HG03139 (cell line): ENCODE results near the gene LEPROT.

Experiments used
- ATAC-seq: cut with Tn5 transposase; IDR thresholded peaks from one replicate; pipeline ENCODE4 v1.9.1; 2021; ENCODE audit not compliant: unreplicated experiment

LEPROT gene

GRCh38 chr1:65412256-65412983, 8.0 kb upstream of the LEPROT start:
- no peak for ATAC-seq

- ATAC-seq: no peak
Observed at GRCh38 chr1:65412984-65413375, 7.5 kb upstream of the LEPROT start.

GRCh38 chr1:65414538-65414937, 5.9 kb upstream of the LEPROT start:
- ATAC-seq: no peak

- no peak for ATAC-seq
Observed at GRCh38 chr1:65416767-65417166, 3.7 kb upstream of the LEPROT start.

- ATAC-seq: no peak
Observed at GRCh38 chr1:65417729-65418128, 2.7 kb upstream of the LEPROT start.

- no peak for ATAC-seq
Observed at GRCh38 chr1:65418522-65419185, 1.8 kb upstream of the LEPROT start.

GRCh38 chr1:65419681-65420589, 533 bp upstream of the LEPROT start:
- ATAC-seq: peak; percentile 94

- ATAC-seq: no peak
Observed at GRCh38 chr1:65421351-65422025, 1.0 kb downstream of the LEPROT start.

GRCh38 chr1:65422241-65423203, 2.1 kb downstream of the LEPROT start:
- ATAC-seq: no peak

GRCh38 chr1:65423884-65424572, 3.6 kb downstream of the LEPROT start:
- no peak for ATAC-seq

- no peak for ATAC-seq
Observed at GRCh38 chr1:65424573-65424889, 4.1 kb downstream of the LEPROT start.

- ATAC-seq: no peak
Observed at GRCh38 chr1:65425006-65425405, 4.5 kb downstream of the LEPROT start.

GRCh38 chr1:65425697-65426096, 5.2 kb downstream of the LEPROT start:
- no peak for ATAC-seq

GRCh38 chr1:65429078-65429477, 8.6 kb downstream of the LEPROT start:
- ATAC-seq: no peak

GRCh38 chr1:65429806-65430205, 9.3 kb downstream of the LEPROT start:
- ATAC-seq: no peak

GRCh38 chr1:65431111-65431705, 10.7 kb downstream of the LEPROT start:
- ATAC-seq: peak; percentile 53

- ATAC-seq: no peak
Observed at GRCh38 chr1:65432918-65433317, 12.4 kb downstream of the LEPROT start.

GRCh38 chr1:65434255-65434654, 13.8 kb downstream of the LEPROT start:
- ATAC-seq: no peak

GRCh38 chr1:65434760-65435159, 14.3 kb downstream of the LEPROT start:
- no peak for ATAC-seq
